ENCODE measurements around the gene SCFD2. TPM values are rescaled to one million over a fixed set of nuclear protein-coding genes. Genes with fewer than 3 reads are reported as not detected.
A peak's percentile ranks its signal among the peaks of the same experiment; 100 is the strongest.

Gene SCFD2
- total and polyA plus RNA-seq, 8 donors = 4.0 to 13.5 (median 8.9) TPM

DNA sequence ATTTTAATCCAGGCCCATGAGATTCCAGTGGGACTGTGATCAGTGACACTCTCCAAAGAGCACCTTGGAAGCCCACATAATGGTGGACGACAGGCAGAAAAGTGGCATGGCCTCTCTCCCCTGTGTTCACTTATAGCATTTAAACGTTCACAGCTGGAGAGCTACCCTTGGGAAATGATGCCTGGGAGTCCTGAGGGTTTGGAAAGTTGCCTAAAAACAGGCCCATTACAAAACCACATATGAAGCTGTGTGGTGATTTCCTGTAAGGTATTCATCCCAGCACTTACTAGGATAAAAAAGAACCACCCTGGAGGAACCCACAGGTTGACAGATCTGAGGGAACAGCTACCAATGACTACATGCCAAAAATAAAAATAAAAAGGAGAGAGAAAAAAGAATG lies 310.6 kb downstream of the SCFD2 start:
- DNase-seq (no peak), ATAC-seq (peak in 2 of 4 donors; percentile 9 to 16), FAIRE-seq (no peak)
- peaks cover 0 to 9% (median 5%) of the 10 kb centered on the region in 3 donors for H3K4me1 ChIP-seq
- H3K27ac ChIP-seq = peak overlapping the region in 1 of 4 donors; percentile 40
- no peaks in the 10 kb centered on the region for H3K27me3 ChIP-seq
- H3K4me3 ChIP-seq = no peak overlapping the region
- no peaks in the 10 kb centered on the region for H3K9me3 ChIP-seq
- TF ChIP-seq, protein P1, sequence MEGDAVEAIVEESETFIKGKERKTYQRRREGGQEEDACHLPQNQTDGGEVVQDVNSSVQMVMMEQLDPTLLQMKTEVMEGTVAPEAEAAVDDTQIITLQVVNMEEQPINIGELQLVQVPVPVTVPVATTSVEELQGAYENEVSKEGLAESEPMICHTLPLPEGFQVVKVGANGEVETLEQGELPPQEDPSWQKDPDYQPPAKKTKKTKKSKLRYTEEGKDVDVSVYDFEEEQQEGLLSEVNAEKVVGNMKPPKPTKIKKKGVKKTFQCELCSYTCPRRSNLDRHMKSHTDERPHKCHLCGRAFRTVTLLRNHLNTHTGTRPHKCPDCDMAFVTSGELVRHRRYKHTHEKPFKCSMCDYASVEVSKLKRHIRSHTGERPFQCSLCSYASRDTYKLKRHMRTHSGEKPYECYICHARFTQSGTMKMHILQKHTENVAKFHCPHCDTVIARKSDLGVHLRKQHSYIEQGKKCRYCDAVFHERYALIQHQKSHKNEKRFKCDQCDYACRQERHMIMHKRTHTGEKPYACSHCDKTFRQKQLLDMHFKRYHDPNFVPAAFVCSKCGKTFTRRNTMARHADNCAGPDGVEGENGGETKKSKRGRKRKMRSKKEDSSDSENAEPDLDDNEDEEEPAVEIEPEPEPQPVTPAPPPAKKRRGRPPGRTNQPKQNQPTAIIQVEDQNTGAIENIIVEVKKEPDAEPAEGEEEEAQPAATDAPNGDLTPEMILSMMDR (IDR thresholded peaks at IDR 0.05) = no peak
- intact Hi-C loops (cut with DNase I) = no loop called here
- H3K36me3 ChIP-seq = no peaks in the 10 kb centered on the region
- 45 to 54% methylated on average over 2 of the region's 2 CpGs for WGBS, 2 donors

DNA sequence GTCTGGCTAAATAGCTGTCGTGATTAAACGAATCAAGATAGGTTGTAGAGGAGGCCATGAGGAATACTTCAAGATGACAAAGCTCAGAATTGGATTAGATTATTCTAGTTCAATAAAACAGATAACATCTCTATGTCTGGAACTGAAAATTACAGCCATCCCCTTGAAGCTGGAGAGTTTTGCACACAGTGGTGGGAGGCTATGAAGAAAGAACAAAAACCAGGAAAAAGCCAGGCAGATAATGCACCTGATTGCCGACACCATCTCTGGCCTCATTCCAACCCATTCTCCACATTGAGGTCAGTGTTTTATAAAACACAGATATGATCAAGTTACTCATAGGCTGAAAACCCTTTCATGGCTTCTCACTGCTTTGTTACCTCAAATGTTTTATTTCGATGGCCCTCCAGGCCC lies 315.5 kb downstream of the SCFD2 start:
- Histone ChIP-seq H3K27me3 (no peaks in the 10 kb centered on the region), H3K9me3 (no peaks in the 10 kb centered on the region), H3K4me1 (peaks cover 0 to under 1% (median 0%) of the 10 kb centered on the region in 3 donors), H3K27ac (no peak overlapping the region), H3K4me3 (no peak overlapping the region), H3K36me3 (no peaks in the 10 kb centered on the region)
- 68 to 81% methylated on average over 4 of the region's 4 CpGs for WGBS, 2 donors
- intact Hi-C loops (cut with DNase I) = no loop called here
- DNase-seq = no peak
- FAIRE-seq = no peak
- TF ChIP-seq, protein P1 (IDR thresholded peaks at IDR 0.05) = no peak
- no peak for ATAC-seq

DNA sequence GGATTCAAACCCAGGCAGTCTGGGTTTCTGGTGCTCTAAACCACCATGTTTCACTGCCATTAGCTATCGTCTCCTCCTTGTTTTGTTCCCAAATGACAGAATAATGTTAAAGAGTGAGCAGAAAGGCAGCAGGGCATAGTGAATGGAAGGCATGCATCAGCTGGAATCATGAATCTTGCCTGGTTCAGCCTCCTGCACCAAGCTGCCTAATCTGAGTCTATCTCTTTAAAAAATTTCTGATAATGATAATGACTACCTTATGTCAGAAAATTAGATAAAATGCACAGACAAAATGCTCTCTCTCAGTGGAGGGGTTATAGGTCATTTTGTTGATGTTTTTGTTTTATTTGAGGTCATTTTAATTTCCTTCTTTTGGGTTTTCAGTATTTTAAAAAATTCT lies 316.3 kb downstream of the SCFD2 start:
- TF ChIP-seq, protein P1 (IDR thresholded peaks at IDR 0.05) = no peak
- intact Hi-C loops (cut with DNase I) = no loop called here
- 95 to 96% methylated on average over 1 of the region's 1 CpG for WGBS, 2 donors

DNA sequence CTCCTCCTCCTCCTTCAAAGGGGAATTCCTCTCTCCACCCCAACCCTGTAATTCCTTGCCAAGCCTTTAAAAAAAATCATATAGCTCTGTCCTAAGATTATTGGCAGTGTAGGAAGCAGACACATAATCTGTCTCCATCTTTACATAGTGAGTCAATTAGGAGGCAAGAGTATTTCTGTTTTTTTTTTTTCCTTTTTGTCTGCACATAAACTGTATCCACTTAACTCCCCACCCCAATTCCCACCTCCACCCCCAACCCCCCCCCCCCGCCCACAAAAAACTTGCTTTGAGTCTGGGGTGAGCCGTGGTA lies 321.3 kb downstream of the SCFD2 start:
- no peaks in the 10 kb centered on the region for H3K9me3 ChIP-seq
- H3K4me3 ChIP-seq = no peak overlapping the region
- 92 to 93% methylated on average over 2 of the region's 2 CpGs for WGBS, 2 donors
- intact Hi-C loops (cut with DNase I) = no loop called here
- DNase-seq (no peak), ATAC-seq (no peak), FAIRE-seq (no peak)
- TF ChIP-seq, protein P1 (IDR thresholded peaks at IDR 0.05) = no peak
- H3K36me3 ChIP-seq = no peaks in the 10 kb centered on the region
- no peaks in the 10 kb centered on the region for H3K4me1 ChIP-seq
- H3K27me3 ChIP-seq = no peaks in the 10 kb centered on the region
- no peak overlapping the region for H3K27ac ChIP-seq

More for the DNA sequence above, 316.3 kb downstream of the SCFD2 start:
- Histone ChIP-seq H3K27ac (no peak overlapping the region), H3K4me3 (no peak overlapping the region), H3K36me3 (no peaks in the 10 kb centered on the region), H3K9me3 (no peaks in the 10 kb centered on the region), H3K27me3 (no peaks in the 10 kb centered on the region), H3K4me1 (no peaks in the 10 kb centered on the region)
- DNase-seq (no peak), ATAC-seq (no peak), FAIRE-seq (no peak)

DNA sequence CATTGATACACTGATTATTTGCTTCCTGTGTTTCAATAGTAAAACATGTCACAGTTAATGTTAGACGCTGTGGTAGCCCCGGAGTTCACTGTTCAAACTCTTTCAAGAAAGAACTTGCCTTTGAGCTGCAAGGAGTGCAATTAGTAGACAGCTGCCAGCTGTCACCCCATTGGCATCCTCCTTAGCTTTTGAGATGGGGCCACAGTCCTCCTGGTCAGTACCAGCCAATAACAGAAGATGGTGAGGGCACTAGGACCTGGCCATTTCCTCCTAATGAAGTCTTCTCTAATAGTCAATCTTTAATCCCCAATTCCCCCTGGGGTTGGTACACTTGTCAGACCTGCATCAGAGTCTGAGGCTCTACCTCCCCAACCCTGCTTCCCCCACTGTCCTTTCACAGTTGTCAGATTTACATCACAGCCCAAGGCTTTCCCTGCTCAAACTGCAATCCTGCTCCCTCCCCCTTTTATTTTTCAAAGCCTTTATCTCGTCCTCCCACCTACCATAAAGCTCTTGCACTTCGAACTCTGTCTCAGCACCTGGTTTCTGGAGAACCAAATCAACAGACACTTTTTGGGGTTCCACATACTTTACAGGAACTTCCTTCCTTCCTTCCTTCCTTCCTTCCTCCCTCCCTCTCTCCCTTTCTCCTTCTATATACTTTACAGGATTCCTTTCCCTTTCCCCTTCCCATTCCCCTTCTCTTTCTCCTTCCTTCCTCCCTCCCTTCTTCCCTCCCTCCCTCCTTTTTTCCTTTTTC lies 321.8 kb downstream of the SCFD2 start:
- no peak for DNase-seq
- Histone ChIP-seq H3K27ac (no peak overlapping the region), H3K4me3 (no peak overlapping the region), H3K4me1 (no peaks in the 10 kb centered on the region), H3K9me3 (no peaks in the 10 kb centered on the region), H3K27me3 (no peaks in the 10 kb centered on the region), H3K36me3 (no peaks in the 10 kb centered on the region)
- 73 to 88% methylated on average over 4 of the region's 4 CpGs for WGBS, 2 donors
- TF ChIP-seq, protein P1 (IDR thresholded peaks at IDR 0.05) = no peak
- intact Hi-C loops (cut with DNase I) = no loop called here
- no peak for FAIRE-seq
- no peak for ATAC-seq
